Measurements from ENCODE around the gene CGNL1. TPM values are rescaled to one million over a fixed set of nuclear protein-coding genes. Genes with fewer than 3 reads are reported as not detected.

Gene CGNL1
- total RNA-seq, 2 experiments from 2014 or later, result not detected

DNA sequence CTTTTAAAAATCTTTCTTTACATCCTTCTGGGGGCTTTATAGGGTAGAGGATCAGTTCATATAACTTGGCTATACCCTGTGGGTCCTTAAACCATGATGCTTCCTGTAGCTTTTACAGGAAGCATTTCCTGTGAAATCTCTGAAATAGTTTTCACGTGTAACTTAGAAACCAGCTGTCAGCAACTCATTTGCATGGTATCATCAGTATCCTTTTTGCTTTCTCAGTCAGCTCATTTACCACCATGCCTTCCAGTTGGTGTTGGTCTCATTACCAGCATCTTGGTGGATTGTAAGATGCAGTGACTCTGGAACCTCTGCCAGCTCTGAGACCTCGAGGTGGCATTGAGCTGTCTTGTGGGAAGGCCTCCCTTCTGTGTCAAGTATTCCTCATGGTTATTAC is 118.7 kb downstream of the CGNL1 start:
- DNase-seq, result no peak
- Mint-ChIP-seq H3K27me3 (ENCODE audit: low read depth) (peaks cover 14% of the 10 kb centered on the region), H3K4me1 (ENCODE audit: low read depth) (peaks cover 7% of the 10 kb centered on the region), H3K36me3 (ENCODE audit: low read depth) (no peaks in the 10 kb centered on the region), H3K27ac (no peak overlapping the region), H3K4me3 (no peak overlapping the region), H3K9me3 (ENCODE audit: insufficient read depth) (no peaks in the 10 kb centered on the region)
- ChIA-PET POLR2A (no interaction called here), CTCF (interaction anchor here (1.5 to 1.6 kb wide), 2 partner anchors 14 to 32 kb away, joined by 4 to 7 read pairs; no protein-coding TSS in a partner anchor)
- no peak for ATAC-seq

DNA sequence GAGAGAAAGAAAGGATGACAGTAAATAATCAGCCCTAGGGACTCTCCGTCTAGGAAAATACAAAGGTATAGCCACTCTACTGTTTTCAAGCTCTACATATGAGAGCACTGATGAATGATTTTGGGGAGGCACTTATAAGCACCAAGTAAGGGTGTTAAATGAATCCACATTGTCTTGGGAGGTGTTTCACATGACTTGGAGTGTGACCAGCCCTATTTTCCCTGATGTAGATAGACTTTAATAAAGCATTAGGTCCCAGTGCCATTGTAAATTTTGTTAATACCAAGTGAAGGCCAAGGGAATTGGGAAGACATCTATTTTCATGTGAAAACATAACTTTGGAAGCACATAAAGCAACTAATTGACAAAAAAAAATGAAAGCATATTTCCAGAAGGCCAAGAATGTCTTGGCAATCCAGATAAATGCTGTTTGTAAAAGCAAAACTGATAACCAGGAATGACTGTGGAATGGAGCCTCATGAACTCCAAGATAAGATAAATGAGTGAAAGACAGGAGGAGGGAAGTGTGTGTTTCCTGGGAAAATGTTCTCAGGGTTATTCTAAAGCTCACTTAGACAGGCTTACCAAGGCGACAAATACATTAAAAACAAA is 119.4 kb downstream of the CGNL1 start:
- H3K27me3 Mint-ChIP-seq (ENCODE audit: low read depth), result peaks cover 12% of the 10 kb centered on the region
- H3K4me1 Mint-ChIP-seq (ENCODE audit: low read depth), result peaks cover 7% of the 10 kb centered on the region
- ATAC-seq (no peak), DNase-seq (no peak)
- H3K36me3 Mint-ChIP-seq (ENCODE audit: low read depth), result no peaks in the 10 kb centered on the region
- no peak overlapping the region for H3K27ac Mint-ChIP-seq
- H3K9me3 Mint-ChIP-seq (ENCODE audit: insufficient read depth), result no peaks in the 10 kb centered on the region
- no peak overlapping the region for H3K4me3 Mint-ChIP-seq
- ChIA-PET POLR2A (no interaction called here), CTCF (interaction anchor here (1.5 to 1.6 kb wide), 2 partner anchors 14 to 32 kb away, joined by 4 to 7 read pairs; no protein-coding TSS in a partner anchor)

DNA sequence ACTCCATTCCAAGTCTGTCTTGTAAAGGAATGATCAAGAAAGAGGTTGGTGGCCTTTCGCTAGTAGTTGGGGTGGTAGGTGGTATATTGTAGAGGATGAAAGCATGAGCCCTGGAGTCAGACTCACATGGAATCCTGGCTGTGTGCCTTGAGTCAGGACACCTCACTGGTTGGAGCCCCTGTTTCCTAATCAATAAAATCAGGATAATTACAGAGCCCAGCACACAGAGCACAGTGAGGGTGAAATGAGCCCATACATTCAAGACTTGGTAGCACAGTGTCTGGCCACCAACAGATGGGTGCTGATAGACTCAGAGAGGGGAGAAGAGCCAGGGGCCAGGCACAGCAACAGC is 120.3 kb downstream of the CGNL1 start:
- Mint-ChIP-seq H3K27ac (no peak overlapping the region), H3K4me1 (ENCODE audit: low read depth) (peaks cover 7% of the 10 kb centered on the region), H3K9me3 (ENCODE audit: insufficient read depth) (no peaks in the 10 kb centered on the region), H3K36me3 (ENCODE audit: low read depth) (no peaks in the 10 kb centered on the region), H3K4me3 (no peak overlapping the region), H3K27me3 (ENCODE audit: low read depth) (peaks cover 8% of the 10 kb centered on the region)
- ATAC-seq, result no peak
- ChIA-PET CTCF (no interaction called here), POLR2A (no interaction called here)
- no peak for DNase-seq

DNA sequence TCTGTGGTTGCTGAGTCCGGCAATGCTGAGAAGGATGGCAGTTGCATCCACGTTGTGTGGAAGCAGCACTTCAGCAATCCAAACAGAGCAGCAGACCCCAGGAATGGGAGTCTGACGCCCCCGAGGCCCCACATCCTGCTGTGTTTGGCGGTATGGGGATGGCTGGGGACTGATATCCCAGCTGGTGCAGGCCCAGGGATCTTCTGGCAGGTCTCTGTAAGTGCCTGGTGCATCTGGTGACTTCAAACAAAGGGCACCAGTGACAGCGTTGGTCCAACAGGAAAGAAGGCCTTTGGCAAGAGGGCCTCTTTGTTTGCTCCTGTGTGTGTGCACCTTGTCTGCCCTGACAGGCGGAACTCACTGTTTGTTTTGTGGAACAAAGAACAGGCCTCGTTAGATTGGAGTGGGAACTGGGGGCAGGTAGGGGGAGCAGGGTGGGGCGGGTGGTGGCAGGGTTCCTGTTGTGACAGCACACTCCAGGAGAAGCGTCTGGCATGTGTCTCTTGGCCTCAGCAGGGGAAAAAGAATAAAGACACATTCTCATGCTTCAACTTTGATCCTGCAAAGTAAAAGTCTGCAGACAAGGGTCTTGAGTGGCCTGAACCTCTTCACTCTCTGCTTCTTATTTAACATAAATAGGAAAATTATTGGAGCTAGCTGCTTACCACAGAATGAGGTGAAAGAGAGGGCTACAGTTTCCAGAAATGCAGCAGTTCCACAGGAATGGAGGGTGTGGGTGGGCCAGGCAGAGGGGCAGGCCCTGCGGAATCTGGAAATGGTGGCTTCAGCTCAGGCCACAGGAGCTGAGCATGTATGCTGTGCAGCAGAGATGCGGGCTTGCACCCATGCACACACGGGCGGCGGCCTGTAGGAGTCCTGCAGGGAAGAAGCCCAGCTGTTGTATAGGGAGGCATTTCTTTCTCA is 120.9 kb downstream of the CGNL1 start:
- Mint-ChIP-seq H3K4me1 (ENCODE audit: low read depth) (peaks cover 7% of the 10 kb centered on the region), H3K4me3 (no peak overlapping the region), H3K9me3 (ENCODE audit: insufficient read depth) (no peaks in the 10 kb centered on the region), H3K36me3 (ENCODE audit: low read depth) (no peaks in the 10 kb centered on the region), H3K27ac (no peak overlapping the region), H3K27me3 (ENCODE audit: low read depth) (peaks cover 4% of the 10 kb centered on the region)
- ATAC-seq (no peak), DNase-seq (no peak)
- ChIA-PET CTCF (no interaction called here), POLR2A (no interaction called here)

DNA sequence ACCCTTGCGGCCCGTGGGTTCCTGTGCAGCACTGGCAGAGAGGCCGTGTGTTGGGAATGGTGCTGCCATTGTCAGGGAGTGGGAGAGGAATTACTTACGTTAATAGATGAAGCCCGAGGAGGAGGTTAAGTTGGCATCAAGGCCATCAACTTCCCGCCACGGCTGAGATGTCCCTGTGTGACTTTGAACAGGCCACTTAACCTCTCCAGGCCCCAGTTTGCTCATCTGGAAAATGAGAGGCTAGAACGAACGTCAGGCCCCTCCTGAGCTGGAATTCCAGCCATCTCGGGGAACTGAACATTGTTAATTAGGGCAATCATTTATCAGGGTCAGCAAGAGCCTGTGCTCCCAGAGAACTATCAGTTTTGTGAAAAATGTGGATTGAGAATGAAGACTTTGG is 124.0 kb downstream of the CGNL1 start:
- no peaks in the 10 kb centered on the region for H3K9me3 Mint-ChIP-seq (ENCODE audit: insufficient read depth)
- POLR2A ChIA-PET, result no interaction called here
- H3K36me3 Mint-ChIP-seq (ENCODE audit: low read depth), result no peaks in the 10 kb centered on the region
- no peaks in the 10 kb centered on the region for H3K27me3 Mint-ChIP-seq (ENCODE audit: low read depth)
- H3K27ac Mint-ChIP-seq, result no peak overlapping the region
- CTCF ChIA-PET, result no interaction called here
- DNase-seq (peak; percentile 7), ATAC-seq (no peak)
- H3K4me1 Mint-ChIP-seq (ENCODE audit: low read depth), result peaks cover 1% of the 10 kb centered on the region
- H3K4me3 Mint-ChIP-seq, result no peak overlapping the region

DNA sequence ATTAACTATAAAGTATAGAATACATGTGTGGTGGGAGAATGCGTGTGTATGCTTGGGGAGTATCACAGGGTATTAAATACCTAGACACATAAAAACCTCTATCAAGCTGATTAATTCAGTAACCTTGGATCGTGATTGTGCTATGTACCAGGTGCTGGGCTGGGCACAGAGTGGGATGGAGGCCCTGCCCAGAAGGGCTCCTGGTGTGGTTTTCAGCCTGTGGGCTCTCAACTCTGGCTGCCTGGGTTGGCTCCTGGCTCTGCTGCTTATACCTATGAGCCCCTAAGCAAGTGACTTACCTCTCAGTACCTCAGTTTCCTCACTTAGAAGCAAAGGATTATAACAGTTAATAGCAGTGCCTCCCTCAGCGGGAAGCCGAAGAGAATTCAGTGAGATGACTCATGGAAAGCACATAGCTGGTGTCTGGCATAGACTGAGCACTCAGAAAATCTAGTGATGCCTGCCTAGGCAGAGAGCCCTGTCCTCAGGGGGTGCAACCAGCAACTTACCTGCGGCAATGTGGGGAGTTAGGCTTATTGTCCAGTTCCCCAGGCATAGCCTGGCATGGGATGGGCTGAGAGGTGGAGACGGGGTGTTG is 124.8 kb downstream of the CGNL1 start:
- Mint-ChIP-seq H3K27me3 (ENCODE audit: low read depth) (no peaks in the 10 kb centered on the region), H3K36me3 (ENCODE audit: low read depth) (no peaks in the 10 kb centered on the region), H3K9me3 (ENCODE audit: insufficient read depth) (no peaks in the 10 kb centered on the region), H3K4me1 (ENCODE audit: low read depth) (no peaks in the 10 kb centered on the region), H3K4me3 (no peak overlapping the region), H3K27ac (no peak overlapping the region)
- ATAC-seq, result no peak
- no peak for DNase-seq
- CTCF ChIA-PET, result no interaction called here
- POLR2A ChIA-PET, result no interaction called here

DNA sequence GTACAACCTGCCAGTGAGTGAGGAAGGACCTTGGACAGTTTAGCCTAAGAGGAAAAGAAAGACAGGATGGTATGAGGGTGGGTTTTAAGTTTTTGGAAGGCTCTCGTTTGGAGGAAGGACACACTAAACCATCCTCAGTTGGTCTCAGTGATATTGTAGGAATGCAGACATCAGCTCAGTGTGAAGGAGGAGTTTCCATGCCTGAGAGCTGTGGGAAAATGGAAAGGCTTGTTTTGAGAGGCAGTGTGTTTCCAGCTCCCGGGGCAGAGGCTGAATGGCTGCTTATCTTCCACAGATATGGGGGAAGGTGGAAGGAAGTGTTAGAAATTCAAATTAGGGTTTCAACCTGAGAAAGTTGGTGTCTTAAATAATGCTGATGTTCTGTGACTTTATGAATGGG is 125.8 kb downstream of the CGNL1 start:
- CTCF ChIA-PET, result no interaction called here

DNA sequence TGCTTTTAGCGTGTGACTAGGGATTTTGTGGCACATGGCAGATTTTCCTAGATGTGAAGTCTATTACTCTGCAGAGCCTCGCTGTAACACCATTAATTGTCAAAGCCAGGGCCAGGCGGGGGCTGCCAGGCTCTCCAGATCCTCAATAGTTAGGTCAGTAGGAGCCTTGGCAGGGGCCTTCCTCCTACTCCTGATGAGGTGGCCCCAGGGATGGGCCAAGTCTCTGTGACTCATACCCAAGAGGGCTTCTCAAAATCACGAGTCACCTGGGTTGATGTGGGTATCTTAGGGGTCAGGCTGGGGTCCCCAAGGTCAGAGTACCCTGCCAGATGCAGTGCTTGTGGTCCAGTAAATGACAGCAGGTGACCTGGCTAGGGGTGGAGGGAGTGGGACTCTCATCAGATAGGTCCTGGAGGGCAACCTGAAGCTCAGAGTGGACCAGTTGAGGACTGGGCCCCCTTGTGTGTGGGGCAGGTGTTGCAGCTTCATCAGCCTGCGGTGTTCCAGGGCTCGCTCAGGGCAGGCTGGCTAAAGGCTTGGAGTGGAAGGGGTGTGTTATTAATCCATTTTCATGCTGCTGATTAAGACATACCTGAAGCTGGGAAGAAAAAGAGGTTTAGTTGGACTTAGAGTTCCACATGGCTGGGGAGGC is 126.9 kb downstream of the CGNL1 start:
- Mint-ChIP-seq H3K4me1 (ENCODE audit: low read depth) (no peaks in the 10 kb centered on the region), H3K9me3 (ENCODE audit: insufficient read depth) (no peaks in the 10 kb centered on the region), H3K36me3 (ENCODE audit: low read depth) (no peaks in the 10 kb centered on the region), H3K27ac (no peak overlapping the region), H3K4me3 (no peak overlapping the region), H3K27me3 (ENCODE audit: low read depth) (no peaks in the 10 kb centered on the region)
- ATAC-seq, result no peak
- DNase-seq, result no peak
- ChIA-PET CTCF (interaction anchor here (1.8 kb wide), 1 partner anchor 162 kb away, joined by 9 read pairs; no protein-coding TSS in a partner anchor), POLR2A (no interaction called here)

More for the DNA sequence above, 125.8 kb downstream of the CGNL1 start:
- Mint-ChIP-seq H3K4me3 (no peak overlapping the region), H3K4me1 (ENCODE audit: low read depth) (no peaks in the 10 kb centered on the region), H3K9me3 (ENCODE audit: insufficient read depth) (no peaks in the 10 kb centered on the region), H3K36me3 (ENCODE audit: low read depth) (no peaks in the 10 kb centered on the region), H3K27ac (no peak overlapping the region), H3K27me3 (ENCODE audit: low read depth) (no peaks in the 10 kb centered on the region)
- POLR2A ChIA-PET, result no interaction called here
- DNase-seq (peak; percentile 5), ATAC-seq (no peak)

DNA sequence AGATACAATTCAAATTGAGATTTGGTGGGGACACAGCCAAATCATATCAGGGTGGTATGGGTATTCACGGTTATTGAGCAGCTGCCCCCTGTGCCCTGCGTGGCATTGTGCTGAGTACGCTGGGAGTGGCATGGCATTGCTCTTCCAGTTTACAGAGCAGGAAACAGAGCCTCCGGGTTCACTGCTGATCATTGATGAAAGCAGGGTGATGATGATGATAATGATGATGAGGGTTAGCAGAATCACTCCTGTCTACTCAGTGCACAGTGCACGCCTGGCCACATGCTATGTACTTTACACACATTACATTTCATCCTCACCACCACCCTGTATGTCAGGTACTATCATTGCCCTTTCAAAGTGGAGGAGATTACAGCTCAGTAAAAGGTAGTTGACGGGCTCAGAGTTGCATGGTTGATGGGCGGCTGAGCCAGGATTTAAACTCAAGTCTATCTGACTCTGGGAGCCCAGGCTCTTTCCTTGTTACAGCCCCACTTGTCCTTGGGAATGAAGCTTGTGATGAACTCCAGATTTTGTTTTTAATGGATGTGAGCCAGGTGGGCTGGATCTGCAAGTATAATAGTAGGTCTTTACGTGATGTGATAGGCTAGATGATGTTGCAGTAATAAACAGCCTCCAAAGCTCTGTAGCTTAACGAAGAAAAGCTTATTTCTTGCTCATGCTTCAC is 127.8 kb downstream of the CGNL1 start:
- Mint-ChIP-seq H3K27ac (no peak overlapping the region), H3K4me3 (no peak overlapping the region), H3K36me3 (ENCODE audit: low read depth) (no peaks in the 10 kb centered on the region), H3K9me3 (ENCODE audit: insufficient read depth) (no peaks in the 10 kb centered on the region), H3K27me3 (ENCODE audit: low read depth) (no peaks in the 10 kb centered on the region), H3K4me1 (ENCODE audit: low read depth) (no peaks in the 10 kb centered on the region)
- ChIA-PET POLR2A (no interaction called here), CTCF (interaction anchor here (1.8 kb wide), 1 partner anchor 163 kb away, joined by 9 read pairs; no protein-coding TSS in a partner anchor)
- ATAC-seq (no peak), DNase-seq (no peak)

DNA sequence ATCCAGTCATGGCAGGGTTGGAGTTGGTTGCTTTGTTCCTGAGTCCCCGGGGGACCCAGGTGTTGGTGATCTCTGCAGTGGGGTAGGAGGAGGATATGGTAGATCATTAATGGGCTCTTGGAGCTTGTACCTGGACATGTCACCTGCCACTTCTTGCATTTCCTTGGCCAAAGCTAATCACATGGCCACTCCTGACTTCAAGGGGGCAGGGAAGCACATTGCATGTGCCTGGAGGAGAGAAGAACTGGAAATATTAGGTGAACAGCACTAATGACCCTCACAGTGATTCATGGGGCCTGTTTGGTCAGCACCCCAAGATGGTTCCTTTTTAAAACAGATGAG is 128.3 kb downstream of the CGNL1 start:
- ATAC-seq (no peak), DNase-seq (no peak)
- POLR2A ChIA-PET, result no interaction called here
- CTCF ChIA-PET, result interaction anchor here (1.8 kb wide), 1 partner anchor 163 kb away, joined by 9 read pairs; no protein-coding TSS in a partner anchor
- no peaks in the 10 kb centered on the region for H3K36me3 Mint-ChIP-seq (ENCODE audit: low read depth)
- no peaks in the 10 kb centered on the region for H3K9me3 Mint-ChIP-seq (ENCODE audit: insufficient read depth)
- H3K4me1 Mint-ChIP-seq (ENCODE audit: low read depth), result no peaks in the 10 kb centered on the region
- no peak overlapping the region for H3K4me3 Mint-ChIP-seq
- H3K27ac Mint-ChIP-seq, result no peak overlapping the region
- H3K27me3 Mint-ChIP-seq (ENCODE audit: low read depth), result no peaks in the 10 kb centered on the region

DNA sequence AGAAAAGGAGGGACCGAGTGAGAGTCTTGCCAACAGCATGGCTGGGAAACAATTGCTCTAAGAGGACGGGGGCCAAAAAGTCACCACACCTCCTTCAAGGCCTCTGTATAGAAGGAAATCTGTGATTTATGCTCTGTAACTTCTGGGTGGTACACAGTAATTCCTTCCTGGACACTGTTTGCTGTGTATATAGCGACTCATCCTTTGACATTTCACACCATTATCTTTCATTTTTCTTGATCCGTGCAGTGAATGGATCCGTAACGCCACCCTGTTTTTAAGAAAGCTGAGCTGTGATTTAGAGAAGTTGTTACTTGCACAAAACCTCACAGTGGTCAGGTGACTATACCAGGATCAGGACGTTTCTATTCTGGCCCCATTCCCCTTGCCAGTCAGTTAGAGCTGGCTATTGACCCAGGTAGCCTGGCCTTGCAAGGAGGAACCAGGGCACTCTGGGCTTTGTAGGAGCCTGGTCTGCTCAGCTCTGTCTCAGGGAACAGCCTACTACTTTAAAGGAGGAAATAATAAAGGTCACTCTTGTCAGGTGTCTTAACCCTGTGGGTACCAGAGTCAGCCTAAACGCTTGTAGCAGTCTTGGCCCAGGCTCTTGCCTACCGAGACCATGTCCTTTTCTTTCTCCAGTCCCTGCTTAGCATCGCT is 128.9 kb downstream of the CGNL1 start:
- DNase-seq (no peak), ATAC-seq (no peak)
- Mint-ChIP-seq H3K27ac (no peak overlapping the region), H3K36me3 (ENCODE audit: low read depth) (no peaks in the 10 kb centered on the region), H3K4me1 (ENCODE audit: low read depth) (no peaks in the 10 kb centered on the region), H3K4me3 (no peak overlapping the region), H3K27me3 (ENCODE audit: low read depth) (no peaks in the 10 kb centered on the region), H3K9me3 (ENCODE audit: insufficient read depth) (no peaks in the 10 kb centered on the region)
- ChIA-PET CTCF (interaction anchor here (1.7 kb wide), 1 partner anchor 22 kb away, joined by 5 read pairs; no protein-coding TSS in a partner anchor), POLR2A (no interaction called here)

All from activated CD8-positive, alpha-beta T cell treated with anti-CD3 and anti-CD28 coated beads, Interleukin-2, amount 10 ng/mL, durations not matched to agents 7 days and 5 days (primary cell).